IMR-90 (cell line): ENCODE results near the gene NCOA7. TPM values are rescaled to one million over a fixed set of nuclear protein-coding genes. Genes with fewer than 3 reads are reported as not detected.

ENCODE experiments used
- ATAC-seq: fragments of 200-7000 bp; cut with Tn5 transposase; 2 replicates; pipeline ENCODE4 v1.9.1; 2020; ENCODE audit warnings: low read depth, mild to moderate bottlenecking, moderate library complexity
- BruUV-seq: library from RNA; stranded (reverse); fragments of 400-500 nt; replicated peaks from 2 replicates; lab custom pipeline; 2021; lab: Mats Ljungman, UMichigan
- CTCF ChIA-PET: fragments of 300-600 bp; formaldehyde crosslinking; extraction: SDS; loops from one replicate; lab custom pipeline; 2021; ENCODE audit warnings: antibody characterized with exemption; lab: Yijun Ruan, JAX
- POLR2A ChIA-PET: fragments of 300-600 bp; sonication (Branson Sonifier 250); formaldehyde crosslinking; loops from one replicate; lab custom pipeline; 2022; ENCODE audit warnings: antibody characterized with exemption; ENCODE audit not compliant: unreplicated experiment; lab: Charles Lee
- DNase-seq: peaks from one replicate; pipeline ENCODE4 v3.0.0; 2013
- H2AFZ ChIP-seq: replicated peaks from 2 replicates; pipeline ENCODE3; 2013; ENCODE audit warnings: low read length, mild to moderate bottlenecking; ENCODE audit not compliant: poor library complexity
- H2AK5ac ChIP-seq: 2 replicates; pipeline ENCODE4 v1.6.1; 2013; ENCODE audit warnings: low read depth, low read length, inconsistent platforms
- H2AK9ac ChIP-seq: replicated peaks from 2 replicates; pipeline ENCODE3; 2013; ENCODE audit warnings: mild to moderate bottlenecking, low read depth, low read length, moderate library complexity; ENCODE audit not compliant: poor library complexity
- H2BK120ac ChIP-seq: 2 replicates; pipeline ENCODE4 v1.6.1; 2013; ENCODE audit warnings: low read depth, low read length, inconsistent platforms
- H2BK15ac ChIP-seq: 3 replicates; pipeline ENCODE4 v1.6.1; 2013; ENCODE audit warnings: low read depth, low read length, inconsistent platforms
- H2BK20ac ChIP-seq: 2 replicates; pipeline ENCODE4 v1.6.1; 2013; ENCODE audit warnings: low read depth, mild to moderate bottlenecking, inconsistent platforms, low read length, moderate library complexity
- H2BK5ac ChIP-seq: 2 replicates; pipeline ENCODE4 v1.6.1; 2013; ENCODE audit warnings: mild to moderate bottlenecking, low read depth, low read length, inconsistent platforms; ENCODE audit not compliant: poor library complexity, severe bottlenecking
- H3K14ac ChIP-seq: replicated peaks from 2 replicates; pipeline ENCODE4 v1.6.1; 2013; ENCODE audit warnings: low read depth, low read length, inconsistent platforms
- H3K18ac ChIP-seq: 2 replicates; pipeline ENCODE4 v1.6.1; 2013; ENCODE audit warnings: low read depth, low read length, control low read depth
- H3K23ac ChIP-seq: 2 replicates; pipeline ENCODE4 v1.6.1; 2013; ENCODE audit warnings: low read depth, low read length, inconsistent platforms
- H3K27ac ChIP-seq: 2 replicates; pipeline ENCODE4 v1.5.1; 2013; ENCODE audit warnings: mild to moderate bottlenecking, control low read depth, low read length; ENCODE audit not compliant: insufficient read depth
- H3K27me3 ChIP-seq: 2 replicates; pipeline ENCODE4 v1.6.1; 2013; ENCODE audit warnings: low read length; ENCODE audit not compliant: control insufficient read depth, insufficient read depth
- H3K36me3 ChIP-seq: 2 replicates; pipeline ENCODE4 v1.6.1; 2013; ENCODE audit warnings: low read length, mixed read lengths; ENCODE audit not compliant: control insufficient read depth, insufficient read depth
- H3K4ac ChIP-seq: 2 replicates; pipeline ENCODE4 v1.6.1; 2013; ENCODE audit warnings: low read depth, low read length, inconsistent platforms
- H3K4me1 ChIP-seq: 2 replicates; pipeline ENCODE4 v1.6.1; 2013; ENCODE audit warnings: low read length, mixed read lengths; ENCODE audit not compliant: control insufficient read depth, insufficient read depth
- H3K4me2 ChIP-seq: 2 replicates; pipeline ENCODE4 v1.6.1; 2013; ENCODE audit warnings: low read depth, mild to moderate bottlenecking, control low read depth, low read length, moderate library complexity
- H3K4me3 ChIP-seq: 2 replicates; pipeline ENCODE4 v1.5.1; 2013; ENCODE audit warnings: low read depth, mild to moderate bottlenecking, control low read depth, low read length, moderate library complexity; ENCODE audit not compliant: insufficient read depth
- H3K56ac ChIP-seq: 2 replicates; pipeline ENCODE4 v1.6.1; 2013; ENCODE audit warnings: low read length, inconsistent platforms; ENCODE audit not compliant: insufficient read depth; ENCODE audit errors: extremely low read depth
- H3K79me1 ChIP-seq, 2 experiments: 2 replicates each; pipeline ENCODE4 v1.6.1; 2013; ENCODE audit warnings: low read length in 2 of 2, inconsistent platforms in 1 of 2, low read depth in 1 of 2
- H3K9ac ChIP-seq: 2 replicates; pipeline ENCODE4 v1.6.1; 2013; ENCODE audit warnings: low read depth, low read length, control low read depth
- H3K9me1 ChIP-seq: 2 replicates; pipeline ENCODE4 v1.6.1; 2013; ENCODE audit warnings: low read length, inconsistent platforms; ENCODE audit not compliant: insufficient read depth
- H3K9me3 ChIP-seq: 2 replicates; pipeline ENCODE4 v1.6.1; 2013; ENCODE audit warnings: low read length; ENCODE audit not compliant: control insufficient read depth, insufficient read depth
- H4K20me1 ChIP-seq: 2 replicates; pipeline ENCODE4 v1.6.1; 2013; ENCODE audit warnings: low read length, inconsistent platforms; ENCODE audit not compliant: insufficient read depth
- H4K5ac ChIP-seq: 2 replicates; pipeline ENCODE4 v1.6.1; 2013; ENCODE audit warnings: mild to moderate bottlenecking, low read depth, low read length, control low read depth
- H4K8ac ChIP-seq, 2 experiments: 2 replicates each; pipeline ENCODE4 v1.6.1; 2013; ENCODE audit warnings: low read depth in 2 of 2, low read length in 2 of 2, control low read depth in 1 of 2, inconsistent platforms in 1 of 2
- H4K91ac ChIP-seq: 2 replicates; pipeline ENCODE4 v1.6.1; 2013; ENCODE audit warnings: low read depth, low read length, inconsistent platforms; ENCODE audit not compliant: insufficient read depth
- RAD21 ChIP-seq: IDR thresholded peaks from 2 replicates; pipeline ENCODE4 v1.6.1; 2012; ENCODE audit warnings: low read length, improper control_type of control experiment
- WGBS, 2 experiments: methylation state at CpG; one replicate each; pipeline versions ENCODE4 v1.1.5 to v1.1.7; 2013; ENCODE audit warnings: missing lambda C conversion rate in 2 of 2; ENCODE audit not compliant: insufficient read length in 1 of 2; ENCODE audit errors: extremely low coverage in 2 of 2; 5-methylcytosine and 5-hydroxymethylcytosine counted together
- dilution Hi-C: fragments of 300-500 bp; cut with HindIII; formaldehyde crosslinking; loops from one replicate; pipeline ENCODE4 v1.14.3; 2018; ENCODE audit warnings: low sequenced_read_pairs; ENCODE audit not compliant: unreplicated experiment
- in situ Hi-C: fragments of 300-500 bp; cut with MboI; formaldehyde crosslinking; loops from 3 replicates; pipeline ENCODE4 v1.14.3; 2019; ENCODE audit warnings: low sequenced_read_pairs, inconsistent platforms, mixed read lengths
- intact Hi-C: fragments of 100-400 bp; cut with micrococcal nuclease; formaldehyde crosslinking; loops from 2 replicates; pipeline ENCODE4 v1.10.0; 2022
- polyA plus RNA-seq, 3 experiments: library from polyadenylated mRNA; depleted of rRNA; stranded (reverse); fragments of >200 nt; gene quantifications; 2 replicates each; pipeline ENCODE4 v1.2.3, GENCODE V29; 2012; ENCODE audit warnings: low replicate concordance in 1 of 3
- total RNA-seq: library from RNA; depleted of rRNA; stranded (reverse); fragments of >200 nt; gene quantifications from 2 replicates; pipeline ENCODE4 v1.2.3, GENCODE V29; 2012
- TF ChIP-seq, protein P1 (sequence below): fragments of 150-350 bp; IDR thresholded peaks from 2 replicates; pipeline ENCODE4 v1.6.1; 2016; ENCODE audit warnings: low read depth, mild to moderate bottlenecking, low read length, moderate library complexity, borderline replicate concordance

NCOA7 gene
- total and polyA plus RNA-seq, 2 of the 4 experiments (the other 2 are of a cell fraction) = 12.6 to 12.9 TPM

DNA sequence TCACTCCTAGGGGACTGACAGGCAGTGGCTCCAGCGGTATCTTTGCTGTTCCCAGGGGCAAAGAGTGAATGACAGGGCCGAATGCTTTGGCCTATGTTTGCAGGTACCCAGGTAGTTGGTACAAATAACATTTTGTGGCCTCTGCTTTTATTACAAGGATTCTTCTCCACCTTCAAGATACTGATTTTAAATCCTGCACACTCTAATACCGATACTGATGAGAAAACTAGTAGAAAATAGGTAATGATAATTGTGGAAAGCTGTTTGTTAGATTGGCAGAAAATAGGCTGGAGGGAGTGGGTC lies 166.6 kb downstream of the NCOA7 start:
- TF ChIP-seq RAD21 = no peak
- TF ChIP-seq, protein P1, sequence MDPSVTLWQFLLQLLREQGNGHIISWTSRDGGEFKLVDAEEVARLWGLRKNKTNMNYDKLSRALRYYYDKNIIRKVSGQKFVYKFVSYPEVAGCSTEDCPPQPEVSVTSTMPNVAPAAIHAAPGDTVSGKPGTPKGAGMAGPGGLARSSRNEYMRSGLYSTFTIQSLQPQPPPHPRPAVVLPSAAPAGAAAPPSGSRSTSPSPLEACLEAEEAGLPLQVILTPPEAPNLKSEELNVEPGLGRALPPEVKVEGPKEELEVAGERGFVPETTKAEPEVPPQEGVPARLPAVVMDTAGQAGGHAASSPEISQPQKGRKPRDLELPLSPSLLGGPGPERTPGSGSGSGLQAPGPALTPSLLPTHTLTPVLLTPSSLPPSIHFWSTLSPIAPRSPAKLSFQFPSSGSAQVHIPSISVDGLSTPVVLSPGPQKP = no peak
- H3K4me1 ChIP-seq = no peaks in the 10 kb centered on the region
- no peak overlapping the region for H2BK20ac ChIP-seq
- H3K27me3 ChIP-seq = no peaks in the 10 kb centered on the region
- peak overlapping the region; percentile 39; the same call in 1 of the 2 replicates for H3K56ac ChIP-seq
- peak overlapping the region; percentile 74; the same call in 1 of the 2 replicates for H2AK5ac ChIP-seq
- H3K9ac ChIP-seq = peak overlapping the region; percentile 68
- no peaks in the 10 kb centered on the region for H3K36me3 ChIP-seq
- intact Hi-C loops (loop anchor here (2.0 to 5.0 kb wide), 2 partner anchors 51 to 100 kb away; no protein-coding TSS in a partner anchor), in situ Hi-C loops (loop anchor here (5.0 kb wide), 1 partner anchor 170 kb away; no protein-coding TSS in a partner anchor), dilution Hi-C loops (no loop called here)
- peak overlapping the region; percentile 66 for H4K5ac ChIP-seq
- peak overlapping the region; percentile 72 for H3K4me3 ChIP-seq
- ATAC-seq (no peak), DNase-seq (no peak)
- H3K27ac ChIP-seq = peak overlapping the region; percentile 62
- no TSS peak for BruUV-seq
- no peak overlapping the region for H3K18ac ChIP-seq
- peak overlapping the region; percentile 83 for H3K14ac ChIP-seq
- H4K91ac ChIP-seq = peak overlapping the region; percentile 67
- H3K9me3 ChIP-seq = no peaks in the 10 kb centered on the region
- H4K20me1 ChIP-seq = no peaks in the 10 kb centered on the region
- peaks cover 14 to 27% of the 10 kb centered on the region in 2 experiments for H3K79me1 ChIP-seq
- H2BK5ac ChIP-seq = peak overlapping the region; percentile 63
- H2BK15ac ChIP-seq = no peak overlapping the region
- peak overlapping the region; percentile 95 for H2AK9ac ChIP-seq
- H2AFZ ChIP-seq = peak overlapping the region; percentile 99
- peak overlapping the region; percentile 76 for H3K4ac ChIP-seq
- no peaks in the 10 kb centered on the region; the same call in 1 of the 2 replicates for H3K9me1 ChIP-seq
- WGBS, 2 experiments = no CpG with 5 or more reads among the region's 3 CpGs
- peak overlapping the region; percentile 97 for H3K4me2 ChIP-seq
- H4K8ac ChIP-seq = peak overlapping the region; percentile 2 to 83; a peak in 3 of 4 replicates
- POLR2A ChIA-PET = interaction anchor here (0.5 to 1.1 kb wide), 2 partner anchors 12 to 167 kb away, joined by 3 read pairs; partner anchors contain the start of gene NCOA7
- H3K23ac ChIP-seq = peak overlapping the region; percentile 87; the same call in 1 of the 2 replicates
- CTCF ChIA-PET = interaction anchor here (0.6 to 4.0 kb wide), 7 partner anchors 9 to 176 kb away, joined by 3 to 45 read pairs (median 3); partner anchors contain the start of gene NCOA7
- H2BK120ac ChIP-seq = peak overlapping the region; percentile 70
